GM19351 (cell line): ENCODE measurements around the gene ANTXR1.

Experiments used
- ATAC-seq: cut with Tn5 transposase; IDR thresholded peaks from one replicate; pipeline ENCODE4 v1.9.1; 2021; ENCODE audit warnings: mild to moderate bottlenecking, moderate library complexity; ENCODE audit not compliant: unreplicated experiment

The ANTXR1 gene

GRCh38 chr2:69096326-69097095, 83.5 kb downstream of the ANTXR1 start:
- no peak for ATAC-seq

GRCh38 chr2:69097148-69097610, 84.2 kb downstream of the ANTXR1 start:
- no peak for ATAC-seq

- ATAC-seq = no peak
Observed at GRCh38 chr2:69097891-69098655, 85.1 kb downstream of the ANTXR1 start.

GRCh38 chr2:69099541-69099940, 86.6 kb downstream of the ANTXR1 start:
- ATAC-seq = no peak

- no peak for ATAC-seq
Observed at GRCh38 chr2:69100220-69100723, 87.3 kb downstream of the ANTXR1 start.

- no peak for ATAC-seq
Observed at GRCh38 chr2:69102041-69102593, 89.1 kb downstream of the ANTXR1 start.

GRCh38 chr2:69103419-69103818, 90.4 kb downstream of the ANTXR1 start:
- ATAC-seq = no peak

- ATAC-seq = no peak
Observed at GRCh38 chr2:69104261-69104660, 91.3 kb downstream of the ANTXR1 start.

- ATAC-seq = no peak
Observed at GRCh38 chr2:69109255-69109654, 96.3 kb downstream of the ANTXR1 start.

GRCh38 chr2:69111076-69111475, 98.1 kb downstream of the ANTXR1 start:
- no peak for ATAC-seq

GRCh38 chr2:69113627-69114026, 100.6 kb downstream of the ANTXR1 start:
- no peak for ATAC-seq

- ATAC-seq = no peak
Observed at GRCh38 chr2:69114534-69114933, 101.6 kb downstream of the ANTXR1 start.

- no peak for ATAC-seq
Observed at GRCh38 chr2:69116438-69116837, 103.5 kb downstream of the ANTXR1 start.

- ATAC-seq = no peak
Observed at GRCh38 chr2:69118609-69119008, 105.6 kb downstream of the ANTXR1 start.

- ATAC-seq = no peak
Observed at GRCh38 chr2:69119104-69119894, 106.3 kb downstream of the ANTXR1 start.

- ATAC-seq = no peak
Observed at GRCh38 chr2:69122271-69122670, 109.3 kb downstream of the ANTXR1 start.

GRCh38 chr2:69123182-69123581, 110.2 kb downstream of the ANTXR1 start:
- no peak for ATAC-seq

- ATAC-seq = no peak
Observed at GRCh38 chr2:69124343-69124742, 111.4 kb downstream of the ANTXR1 start.

GRCh38 chr2:69125816-69126215, 112.8 kb downstream of the ANTXR1 start:
- ATAC-seq = no peak

GRCh38 chr2:69126341-69126740, 113.4 kb downstream of the ANTXR1 start:
- no peak for ATAC-seq

GRCh38 chr2:69131452-69131851, 118.5 kb downstream of the ANTXR1 start:
- no peak for ATAC-seq
